AG04449 (cell line): ENCODE measurements around the gene NXPE4.

Experiments used
- CTCF ChIA-PET: fragments of 350-600 bp; formaldehyde crosslinking; extraction: SDS; loops from one replicate; lab custom pipeline; 2021; ENCODE audit warnings: antibody characterized with exemption; lab: Yijun Ruan, JAX
- POLR2A ChIA-PET: fragments of 400-600, 350-600 bp; formaldehyde crosslinking; extraction: SDS; loops from one replicate; lab custom pipeline; 2020; ENCODE audit warnings: antibody characterized with exemption, inconsistent platforms; lab: Yijun Ruan, JAX
- DNase-seq: peaks from one replicate; pipeline ENCODE4 v3.0.0-alpha.2; 2010; ENCODE audit warnings: low read depth, low spot score
- H3K4me3 ChIP-seq: 2 replicates; pipeline ENCODE4 v1.5.1; 2011; ENCODE audit warnings: low read depth, mild to moderate bottlenecking, control low read depth, low read length
- TF ChIP-seq, protein P1 (sequence below): IDR thresholded peaks from one replicate; pipeline ENCODE4 v1.5.1; 2011; ENCODE audit warnings: mild to moderate bottlenecking, moderate library complexity, low read length, control low read depth, inconsistent platforms; ENCODE audit not compliant: insufficient read depth; ENCODE audit errors: missing control alignments

NXPE4 gene

DNA sequence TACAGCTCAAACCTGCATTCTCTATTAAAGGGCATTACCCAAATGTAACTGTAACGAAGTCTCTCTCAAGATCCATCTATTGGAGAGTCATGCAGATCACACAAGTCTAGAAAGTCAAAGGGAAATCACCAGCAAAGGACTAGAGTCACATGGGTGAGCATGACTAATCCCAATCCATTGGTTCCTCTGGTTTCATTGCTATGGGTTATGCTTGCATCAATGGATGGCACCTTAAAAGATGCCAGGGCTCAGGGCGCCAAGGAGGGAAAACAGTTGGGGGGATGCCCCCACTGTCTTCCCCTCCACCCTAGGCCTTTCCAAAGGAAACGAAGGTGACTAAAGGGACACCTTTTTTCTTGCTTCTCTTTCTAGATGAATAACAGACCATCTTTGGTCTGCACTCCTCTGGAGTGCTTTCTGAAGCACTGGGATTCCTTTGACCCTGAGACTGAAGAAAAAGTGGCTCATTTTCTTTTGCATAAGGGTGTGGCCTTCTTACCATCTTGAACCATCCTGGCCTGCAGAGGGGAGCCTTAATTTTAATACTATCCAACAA is 8.1 kb downstream of the NXPE4 start:
- DNase-seq, result no peak
- ChIA-PET CTCF (interaction anchor here (1.0 to 1.8 kb wide), 2 partner anchors 242 to 247 kb away, joined by 3 to 5 read pairs; no protein-coding TSS in a partner anchor), POLR2A (no interaction called here)
- TF ChIP-seq, protein P1, sequence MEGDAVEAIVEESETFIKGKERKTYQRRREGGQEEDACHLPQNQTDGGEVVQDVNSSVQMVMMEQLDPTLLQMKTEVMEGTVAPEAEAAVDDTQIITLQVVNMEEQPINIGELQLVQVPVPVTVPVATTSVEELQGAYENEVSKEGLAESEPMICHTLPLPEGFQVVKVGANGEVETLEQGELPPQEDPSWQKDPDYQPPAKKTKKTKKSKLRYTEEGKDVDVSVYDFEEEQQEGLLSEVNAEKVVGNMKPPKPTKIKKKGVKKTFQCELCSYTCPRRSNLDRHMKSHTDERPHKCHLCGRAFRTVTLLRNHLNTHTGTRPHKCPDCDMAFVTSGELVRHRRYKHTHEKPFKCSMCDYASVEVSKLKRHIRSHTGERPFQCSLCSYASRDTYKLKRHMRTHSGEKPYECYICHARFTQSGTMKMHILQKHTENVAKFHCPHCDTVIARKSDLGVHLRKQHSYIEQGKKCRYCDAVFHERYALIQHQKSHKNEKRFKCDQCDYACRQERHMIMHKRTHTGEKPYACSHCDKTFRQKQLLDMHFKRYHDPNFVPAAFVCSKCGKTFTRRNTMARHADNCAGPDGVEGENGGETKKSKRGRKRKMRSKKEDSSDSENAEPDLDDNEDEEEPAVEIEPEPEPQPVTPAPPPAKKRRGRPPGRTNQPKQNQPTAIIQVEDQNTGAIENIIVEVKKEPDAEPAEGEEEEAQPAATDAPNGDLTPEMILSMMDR, result no peak
- H3K4me3 ChIP-seq, result no peak overlapping the region

DNA sequence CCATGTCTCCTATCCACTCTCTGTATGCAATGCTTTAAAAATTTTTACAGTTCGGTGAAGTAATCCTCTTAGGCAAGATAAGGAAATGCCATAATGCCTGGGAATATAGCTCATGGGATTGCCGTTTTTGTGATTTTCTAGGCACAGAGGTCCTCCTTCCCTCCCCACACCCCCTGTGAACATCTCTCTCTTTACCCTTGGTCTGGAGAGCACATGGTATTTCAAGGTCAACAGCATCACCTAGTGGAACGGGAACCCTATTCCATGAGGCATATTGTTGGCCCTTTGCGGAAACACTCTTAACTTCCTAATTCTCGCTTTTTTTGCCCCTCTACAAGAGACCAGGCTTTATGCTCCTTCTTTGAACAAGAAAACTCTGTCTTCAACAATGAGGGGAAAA is 8.8 kb downstream of the NXPE4 start:
- TF ChIP-seq, protein P1, result peak; percentile 7
- CTCF ChIA-PET, result interaction anchor here (1.0 to 1.8 kb wide), 2 partner anchors 241 to 247 kb away, joined by 3 to 5 read pairs; no protein-coding TSS in a partner anchor
- POLR2A ChIA-PET, result no interaction called here
- no peak for DNase-seq
- H3K4me3 ChIP-seq, result no peak overlapping the region

DNA sequence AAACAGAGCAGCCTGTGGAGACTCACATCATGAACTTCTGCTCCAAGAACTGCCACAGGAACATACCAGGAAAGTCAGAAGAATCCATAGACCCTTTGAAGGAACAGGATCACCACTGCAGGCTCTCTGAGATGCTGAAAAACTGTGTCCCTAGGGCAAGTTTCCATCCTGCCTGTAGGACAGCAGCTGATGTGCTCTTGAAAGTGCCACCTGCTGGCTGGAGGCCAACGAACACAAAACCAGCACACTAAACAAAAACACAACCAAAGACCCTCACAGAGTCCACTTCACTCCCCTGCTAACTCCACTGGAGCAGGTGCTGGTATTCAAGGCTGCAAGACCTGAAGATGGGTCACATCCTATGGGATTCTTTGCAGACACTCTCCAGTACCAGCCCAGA is 23.9 kb downstream of the NXPE4 start:
- ChIA-PET CTCF (interaction anchor here (1.4 kb wide), 1 partner anchor 223 kb away, joined by 3 read pairs; no protein-coding TSS in a partner anchor), POLR2A (no interaction called here)
- no peak overlapping the region for H3K4me3 ChIP-seq
- DNase-seq, result no peak
- TF ChIP-seq, protein P1, result no peak

GRCh38 chr11:114569801-114570200 is 25.8 kb downstream of the NXPE4 start:
- CTCF ChIA-PET, result no interaction called here
- TF ChIP-seq, protein P1, result no peak

GRCh38 chr11:114566276-114566675 is 29.3 kb downstream of the NXPE4 start:
- POLR2A ChIA-PET, result no interaction called here
- TF ChIP-seq, protein P1, result no peak
- DNase-seq, result no peak
- H3K4me3 ChIP-seq, result no peak overlapping the region
- CTCF ChIA-PET, result no interaction called here

More at GRCh38 chr11:114569801-114570200, 25.8 kb downstream of the NXPE4 start:
- no peak for DNase-seq
- POLR2A ChIA-PET, result no interaction called here
- H3K4me3 ChIP-seq, result no peak overlapping the region

- TF ChIP-seq, protein P1, result no peak
- no peak overlapping the region for H3K4me3 ChIP-seq
- POLR2A ChIA-PET, result no interaction called here
- no peak for DNase-seq
- CTCF ChIA-PET, result no interaction called here
Measured at GRCh38 chr11:114564831-114565230, 30.8 kb downstream of the NXPE4 start.
